K562 (cell line): ENCODE measurements around the gene CPB1. TPM values are rescaled to one million over a fixed set of nuclear protein-coding genes. Genes with fewer than 3 reads are reported as not detected.

ENCODE experiments used
- ATAC-seq: fragments of 200-7000 bp; cut with Tn5 transposase; 3 replicates; pipeline ENCODE4 v1.9.1; 2020; ENCODE audit warnings: moderate library complexity
- BruUV-seq: library from RNA; stranded (reverse); fragments of 400-500 nt; replicated peaks from 2 replicates; lab custom pipeline; 2021; lab: Mats Ljungman, UMichigan
- CTCF ChIA-PET: fragments of 300-600 bp; formaldehyde crosslinking; extraction: SDS; loops from one replicate; lab custom pipeline; 2021; ENCODE audit warnings: low intra/inter-chr PET ratio; lab: Yijun Ruan, JAX
- POLR2A ChIA-PET: fragments of 300-600, 350-650 bp; sonication (Branson Sonifier 250); formaldehyde crosslinking; extraction: SDS; loops from one replicate; lab custom pipeline; 2021; ENCODE audit warnings: antibody characterized with exemption, inconsistent platforms; lab: Yijun Ruan, JAX
- DNase-seq, 4 experiments: peaks; one replicate each; pipeline versions ENCODE4 v3.0.0 to v3.0.0-alpha.2; 2011 to 2018; ENCODE audit warnings: low spot score in 3 of 4, mixed read lengths in 3 of 4; ENCODE audit errors: extremely low read depth in 1 of 4
- FAIRE-seq: peaks from 2 replicates; lab custom pipeline; 2011; peaks lifted over from hg19 to GRCh38; lab: Jason Lieb, UNC
- H2AFZ ChIP-seq: 2 replicates; pipeline ENCODE4 v1.6.0; 2011; ENCODE audit warnings: low read depth, low read length, control low read depth, inconsistent platforms
- H3K27ac ChIP-seq: fragments of 200-600 bp; 3 replicates; pipeline ENCODE4 v1.8.0; 2011; ENCODE audit warnings: low read depth, mild to moderate bottlenecking, control low read depth, inconsistent platforms, low read length, moderate library complexity, mixed read lengths; ENCODE audit errors: extremely low read depth
- H3K27me3 ChIP-seq, 2 experiments: fragments of 300-600 bp in 1 of 2; 2 replicates in 1 of 2; 3 replicates in 1 of 2; pipeline versions ENCODE4 v1.6.0 to v1.8.0; 2011; ENCODE audit warnings: inconsistent platforms in 2 of 2, low read length in 2 of 2, mild to moderate bottlenecking in 1 of 2, mixed read lengths in 1 of 2, moderate library complexity in 1 of 2; ENCODE audit not compliant: control insufficient read depth in 2 of 2, insufficient read depth in 2 of 2
- H3K36me3 ChIP-seq: fragments of 300-600 bp; 3 replicates; pipeline ENCODE4 v1.8.0; 2011; ENCODE audit warnings: mild to moderate bottlenecking, low read length, inconsistent platforms; ENCODE audit not compliant: control insufficient read depth, insufficient read depth
- H3K4me1 ChIP-seq, 2 experiments: fragments of 200-600 bp in 1 of 2; replicated peaks in 1 of 2; 2 replicates in 1 of 2; 3 replicates in 1 of 2; pipeline versions ENCODE4 v1.5.1 to v1.8.0; 2011; ENCODE audit warnings: inconsistent platforms in 2 of 2, low read length in 2 of 2, mild to moderate bottlenecking in 1 of 2, mixed read lengths in 1 of 2, moderate library complexity in 1 of 2; ENCODE audit not compliant: control insufficient read depth in 2 of 2, insufficient read depth in 2 of 2
- H3K4me2 ChIP-seq: 2 replicates; pipeline ENCODE4 v1.6.1; 2011; ENCODE audit warnings: low read length, control low read depth, inconsistent platforms, mixed read lengths; ENCODE audit not compliant: insufficient read depth
- H3K4me3 ChIP-seq: fragments of 200-600 bp; sonication (generic), shearing (Covaris generic); 2 replicates; pipeline ENCODE4 v1.5.1; 2016; ENCODE audit warnings: control low read depth, inconsistent platforms
- H3K79me2 ChIP-seq: fragments of 200-600 bp; 3 replicates; pipeline ENCODE4 v1.8.0; 2011; ENCODE audit warnings: low read length, inconsistent platforms; ENCODE audit not compliant: control insufficient read depth, insufficient read depth
- H3K9ac ChIP-seq, 2 experiments: 2 replicates each; pipeline versions ENCODE4 v1.6.0 to v1.6.1; 2011; ENCODE audit warnings: low read depth in 2 of 2, low read length in 2 of 2, control low read depth in 1 of 2, inconsistent platforms in 1 of 2, mild to moderate bottlenecking in 1 of 2, mixed read lengths in 1 of 2; ENCODE audit not compliant: insufficient read depth in 1 of 2
- H3K9me1 ChIP-seq: one replicate; pipeline ENCODE4 v1.6.0; 2011; ENCODE audit warnings: inconsistent platforms, mild to moderate bottlenecking, low read length, moderate library complexity; ENCODE audit not compliant: control insufficient read depth, insufficient read depth
- H3K9me3 ChIP-seq: replicated peaks from 2 replicates; pipeline ENCODE4 v1.5.1; 2011; ENCODE audit warnings: low read depth, low read length, inconsistent platforms; ENCODE audit not compliant: control insufficient read depth, insufficient read depth
- H4K20me1 ChIP-seq: replicated peaks from 2 replicates; pipeline ENCODE4 v1.6.1; 2011; ENCODE audit warnings: low read length, inconsistent platforms, mixed read lengths; ENCODE audit not compliant: control insufficient read depth, insufficient read depth
- CHD4 ChIP-seq: fragments of 200-600 bp; sonication (generic); IDR thresholded peaks from 3 replicates; pipeline ENCODE4 v1.6.1; 2012; ENCODE audit warnings: low read depth, mild to moderate bottlenecking, mixed read lengths, low read length, inconsistent platforms; ENCODE audit not compliant: insufficient read depth, insufficient replicate concordance, poor library complexity, severe bottlenecking
- FOSL1 ChIP-seq: fragments of 200-800 bp; sonication (Bioruptor generic); conservative IDR thresholded peaks from 2 replicates; pipeline ENCODE4 v1.6.1; 2016; ENCODE audit warnings: missing genetic modification characterization, missing compliant biosample characterization
- HNRNPL ChIP-seq: fragments of 200-400 bp; formaldehyde crosslinking; IDR thresholded peaks from 2 replicates; pipeline ENCODE4 v1.6.1; 2017; ENCODE audit warnings: low read depth, mild to moderate bottlenecking, low read length
- LARP7 ChIP-seq: fragments of 450-650 bp; IDR thresholded peaks from 2 replicates; pipeline ENCODE4 v1.6.1; 2016
- MAZ ChIP-seq, 2 experiments: fragments of 450-650 bp in 1 of 2; sonication (generic) in 1 of 2; formaldehyde crosslinking; IDR thresholded peaks in 1 of 2; conservative IDR thresholded peaks in 1 of 2; 2 replicates each; pipeline versions ENCODE4 v1.4.0 to v1.5.0; 2020; ENCODE audit warnings: mild to moderate bottlenecking in 1 of 2, missing genetic modification reagents in 1 of 2
- TSHZ1 ChIP-seq: fragments of 250-450 bp; sonication (Bioruptor Pico); IDR thresholded peaks from 2 replicates; pipeline ENCODE4 v1.4.0; 2020; ENCODE audit warnings: mild to moderate bottlenecking, moderate library complexity
- ZBED1 ChIP-seq: IDR thresholded peaks from 2 replicates; pipeline ENCODE4 v1.6.1; 2014
- ZFX ChIP-seq: sonication (generic); formaldehyde crosslinking; IDR thresholded peaks from 2 replicates; pipeline ENCODE4 v1.8.0; 2022; ENCODE audit warnings: mild to moderate bottlenecking, missing genetic modification reagents, moderate library complexity
- ZNF445 ChIP-seq: fragments of 250-450 bp; sonication (Bioruptor Pico); IDR thresholded peaks from 2 replicates; pipeline ENCODE4 v1.4.0; 2020; ENCODE audit warnings: low read depth, mild to moderate bottlenecking, moderate library complexity
- WGBS: fragments of 100-300 bp; shearing (Covaris generic); methylation state at CpG from one replicate; pipeline ENCODE4 v1.1.6; 2016; ENCODE audit warnings: low coverage, mixed read lengths; ENCODE audit not compliant: insufficient coverage; ENCODE audit errors: missing lambda C conversion rate; 5-methylcytosine and 5-hydroxymethylcytosine counted together
- in situ Hi-C: fragments of 300-500 bp; cut with MboI; formaldehyde crosslinking; loops from 4 replicates; pipeline ENCODE4 v1.15.0; 2018; ENCODE audit warnings: inconsistent platforms, mixed read lengths
- intact Hi-C: fragments of 100-400 bp; cut with micrococcal nuclease; formaldehyde crosslinking; loops from 2 replicates; pipeline ENCODE4 v1.14.2; 2022
- polyA plus RNA-seq, 8 experiments: library from polyadenylated mRNA; depleted of rRNA in 4 of 8; stranded (reverse) in 5 of 8; unstranded in 3 of 8; fragments of >200 nt; fragmentation: Nextera tagmentation in 2 of 8; fragmentation: Illumina TruSeq in 1 of 8; extraction: Ambion mirVana in 2 of 8; extraction: Trizol in 1 of 8; gene quantifications; 2 replicates each; pipeline versions ENCODE4 v1.2.1 to v1.2.3, GENCODE V29; 2011 to 2014; ENCODE audit warnings: inconsistent platforms in 1 of 8, missing spikeins in 1 of 8
- total RNA-seq, 7 experiments: library from RNA; depleted of rRNA in 6 of 7; stranded (reverse); fragments of >200 nt in 6 of 7; fragmentation: Illumina TruSeq in 2 of 7; extraction: Trizol in 2 of 7; gene quantifications; 2 replicates each; pipeline versions ENCODE4 v1.2.1 to v1.2.3, GENCODE V29; 2011 to 2021; ENCODE audit warnings: low replicate concordance in 1 of 7

Gene CPB1
- total and polyA plus RNA-seq, 9 of the 15 experiments (the other 6 are each of a cell fraction or from before 2014, with no cell fraction given) = 3.7 TPM; not detected in 8

- Histone ChIP-seq H4K20me1 (no peaks in the 10 kb centered on the region), H3K9ac (no peak overlapping the region), H3K27me3 (no peaks in the 10 kb centered on the region), H3K4me1 (no peaks in the 10 kb centered on the region), H3K9me3 (no peaks in the 10 kb centered on the region), H3K4me2 (no peak overlapping the region), H2AFZ (no peak overlapping the region), H3K36me3 (no peaks in the 10 kb centered on the region), H3K79me2 (no peaks in the 10 kb centered on the region), H3K4me3 (no peak overlapping the region), H3K27ac (no peak overlapping the region), H3K9me1 (no peaks in the 10 kb centered on the region)
- intact Hi-C loops (no loop called here), in situ Hi-C loops (no loop called here)
- FAIRE-seq (no peak), DNase-seq (no peak), ATAC-seq (no peak)
- ChIA-PET CTCF (no interaction called here), POLR2A (no interaction called here)
- no TSS peak for BruUV-seq
- TF ChIP-seq FOSL1 = no peak
- no peak for TF ChIP-seq ZFX (CRISPR knock-in tag)
- no peak for TF ChIP-seq TSHZ1 (CRISPR knock-in tag)
- no peak for TF ChIP-seq LARP7
- TF ChIP-seq ZNF445 (CRISPR knock-in tag) = no peak
- TF ChIP-seq ZBED1 = no peak
- no peak for TF ChIP-seq HNRNPL
- no peak for TF ChIP-seq MAZ (CRISPR knock-in tag; conservative IDR thresholded peaks at IDR 0.05 in 1 of 2, IDR thresholded peaks at IDR 0.05 in 1 of 2)
- no peak for TF ChIP-seq CHD4
- WGBS = 1% methylated on average over 4 of the region's 4 CpGs
Observed at GRCh38 chr3:148828136-148828690, 602 bp downstream of the CPB1 start.
